GM13976 (cell line): ENCODE results near the gene OR2C1.

Source experiments
- DNase-seq: peaks from one replicate; pipeline ENCODE4 v3.0.0; 2012; ENCODE audit warnings: low spot score
- CTCF ChIP-seq: IDR thresholded peaks from 2 replicates; pipeline ENCODE4 v1.5.1; 2012; ENCODE audit warnings: borderline replicate concordance, mild to moderate bottlenecking; ENCODE audit not compliant: insufficient read depth; ENCODE audit errors: extremely low read depth, missing control alignments, control extremely low read depth
- in situ Hi-C: fragments of 300-500 bp; cut with MboI; formaldehyde crosslinking; loops from one replicate; pipeline ENCODE4 v1.12.0; 2022; ENCODE audit warnings: low sequenced_read_pairs, mixed read lengths, inconsistent platforms; ENCODE audit not compliant: unreplicated experiment

Gene OR2C1

GRCh38 chr16:3400779-3401688, 45.3 kb downstream of the OR2C1 start, which contains the start of the genes ZNF174 and ZSCAN32:
ZNF174 (plus strand) TSS chr16:3401215; CDS start chr16:3402005, 790 bp downstream.
ZSCAN32 (minus strand) TSS chr16:3401004; CDS start chr16:3397557, 3,447 bp downstream.
- in situ Hi-C loops: no loop called here
- DNase-seq: peak; percentile 100
- no peak for TF ChIP-seq CTCF

- no peak for TF ChIP-seq CTCF
- DNase-seq: peak; percentile 37
- in situ Hi-C loops: no loop called here
These were observed 46.2 kb downstream of the OR2C1 start for GRCh38 chr16:3401719-3402397.
